Neural crest cell (in vitro differentiated cells): ENCODE data around the gene ADGRV1. TPM values are rescaled to one million over a fixed set of nuclear protein-coding genes. Genes with fewer than 3 reads are reported as not detected.
A peak's percentile ranks its signal among the peaks of the same experiment; 100 is the strongest.

Source experiments
- DNase-seq: peaks from one replicate; pipeline ENCODE4 v3.0.0; 2021; ENCODE audit warnings: low read depth, mixed read lengths, low spot score
- H3K27ac Mint-ChIP-seq: one replicate; pipeline ENCODE4 v1.8.0; 2021; ENCODE audit warnings: mild to moderate bottlenecking, mixed read lengths; ENCODE audit not compliant: unreplicated experiment
- H3K27me3 Mint-ChIP-seq: 2 replicates; pipeline ENCODE4 v1.8.0; 2021; ENCODE audit warnings: low read depth, mild to moderate bottlenecking, mixed read lengths
- H3K36me3 Mint-ChIP-seq: 2 replicates; pipeline ENCODE4 v1.8.0; 2021; ENCODE audit warnings: low read depth, mild to moderate bottlenecking, mixed read lengths
- H3K4me1 Mint-ChIP-seq: 2 replicates; pipeline ENCODE4 v1.8.0; 2021; ENCODE audit warnings: mixed read lengths
- H3K4me3 Mint-ChIP-seq: one replicate; pipeline ENCODE4 v1.8.0; 2021; ENCODE audit warnings: mild to moderate bottlenecking, mixed read lengths
- H3K9me3 Mint-ChIP-seq: 2 replicates; pipeline ENCODE4 v1.8.0; 2021; ENCODE audit warnings: mixed read lengths
- total RNA-seq: library from RNA; stranded (reverse); gene quantifications from 2 replicates; pipeline ENCODE4 v1.2.1, GENCODE V29; 2021
- TF ChIP-seq, protein P1 (sequence below): fragments of 200-600 bp; sonication (generic); conservative IDR thresholded peaks from 2 replicates; pipeline ENCODE4 v1.5.0; 2021; ENCODE audit warnings: antibody characterized with exemption, mild to moderate bottlenecking

The ADGRV1 gene
- total RNA-seq, 1 donor from 2014 or later = 43.4 TPM

DNA sequence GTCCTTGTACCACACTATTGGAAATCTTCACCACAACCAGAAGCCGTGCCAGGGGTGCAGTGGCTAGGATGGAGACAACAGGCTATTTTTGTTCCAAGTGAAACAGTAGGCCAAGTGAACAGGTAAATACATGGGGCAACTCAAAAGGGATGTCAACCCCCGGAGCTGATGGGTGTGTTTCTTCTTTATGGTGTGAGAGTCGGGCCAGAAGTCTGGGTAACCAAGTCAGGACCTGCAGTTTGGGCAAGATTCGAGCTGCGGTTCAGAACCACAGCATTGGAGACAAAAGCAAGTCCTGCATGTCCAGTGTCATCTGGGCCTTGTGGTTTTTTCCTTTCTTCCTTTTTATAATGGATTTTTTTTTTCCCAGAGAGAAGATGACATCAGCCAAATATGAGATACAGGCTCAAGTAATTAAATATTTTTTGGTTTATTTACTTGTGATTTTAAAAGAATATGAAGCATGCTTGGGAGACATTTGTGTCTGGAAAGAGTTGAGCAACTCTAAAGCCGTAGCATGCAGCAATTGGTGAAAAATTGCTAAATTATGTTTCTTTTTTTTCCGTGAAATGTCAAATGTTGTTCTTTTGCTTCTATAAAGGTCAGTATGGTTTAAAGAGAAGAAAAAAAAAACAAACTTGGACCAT, 562.9 kb downstream of the ADGRV1 start:
- TF ChIP-seq, protein P1, sequence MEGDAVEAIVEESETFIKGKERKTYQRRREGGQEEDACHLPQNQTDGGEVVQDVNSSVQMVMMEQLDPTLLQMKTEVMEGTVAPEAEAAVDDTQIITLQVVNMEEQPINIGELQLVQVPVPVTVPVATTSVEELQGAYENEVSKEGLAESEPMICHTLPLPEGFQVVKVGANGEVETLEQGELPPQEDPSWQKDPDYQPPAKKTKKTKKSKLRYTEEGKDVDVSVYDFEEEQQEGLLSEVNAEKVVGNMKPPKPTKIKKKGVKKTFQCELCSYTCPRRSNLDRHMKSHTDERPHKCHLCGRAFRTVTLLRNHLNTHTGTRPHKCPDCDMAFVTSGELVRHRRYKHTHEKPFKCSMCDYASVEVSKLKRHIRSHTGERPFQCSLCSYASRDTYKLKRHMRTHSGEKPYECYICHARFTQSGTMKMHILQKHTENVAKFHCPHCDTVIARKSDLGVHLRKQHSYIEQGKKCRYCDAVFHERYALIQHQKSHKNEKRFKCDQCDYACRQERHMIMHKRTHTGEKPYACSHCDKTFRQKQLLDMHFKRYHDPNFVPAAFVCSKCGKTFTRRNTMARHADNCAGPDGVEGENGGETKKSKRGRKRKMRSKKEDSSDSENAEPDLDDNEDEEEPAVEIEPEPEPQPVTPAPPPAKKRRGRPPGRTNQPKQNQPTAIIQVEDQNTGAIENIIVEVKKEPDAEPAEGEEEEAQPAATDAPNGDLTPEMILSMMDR = no peak
- no peak overlapping the region for H3K4me3 Mint-ChIP-seq
- H3K36me3 Mint-ChIP-seq = no peaks in the 10 kb centered on the region
- no peaks in the 10 kb centered on the region for H3K27me3 Mint-ChIP-seq
- no peak for DNase-seq
- peaks cover 32% of the 10 kb centered on the region for H3K4me1 Mint-ChIP-seq
- H3K27ac Mint-ChIP-seq = no peak overlapping the region
- no peaks in the 10 kb centered on the region for H3K9me3 Mint-ChIP-seq

DNA sequence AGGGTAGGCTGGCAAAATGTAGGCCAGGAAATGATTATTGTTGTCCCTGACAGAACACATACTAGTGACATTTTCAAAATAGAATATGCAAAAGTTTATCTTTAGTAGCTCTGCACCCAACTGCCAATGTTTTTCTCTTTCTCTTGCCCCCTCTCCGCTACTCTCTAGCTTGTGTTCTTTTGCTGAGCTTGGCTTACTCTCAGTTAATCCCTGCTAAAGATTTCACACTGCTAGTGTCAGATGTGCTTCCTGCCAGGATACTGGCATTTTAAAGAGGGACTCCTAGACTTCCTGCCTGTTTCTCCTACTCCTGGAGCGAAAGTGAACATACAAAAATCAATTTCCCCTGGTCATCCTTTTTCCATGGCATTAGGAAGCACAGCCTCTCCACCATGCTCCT, 564.1 kb downstream of the ADGRV1 start:
- Mint-ChIP-seq H3K27ac (no peak overlapping the region), H3K4me3 (no peak overlapping the region), H3K4me1 (peaks cover 30% of the 10 kb centered on the region), H3K27me3 (no peaks in the 10 kb centered on the region), H3K36me3 (no peaks in the 10 kb centered on the region), H3K9me3 (no peaks in the 10 kb centered on the region)
- TF ChIP-seq, protein P1 = no peak
- no peak for DNase-seq

DNA sequence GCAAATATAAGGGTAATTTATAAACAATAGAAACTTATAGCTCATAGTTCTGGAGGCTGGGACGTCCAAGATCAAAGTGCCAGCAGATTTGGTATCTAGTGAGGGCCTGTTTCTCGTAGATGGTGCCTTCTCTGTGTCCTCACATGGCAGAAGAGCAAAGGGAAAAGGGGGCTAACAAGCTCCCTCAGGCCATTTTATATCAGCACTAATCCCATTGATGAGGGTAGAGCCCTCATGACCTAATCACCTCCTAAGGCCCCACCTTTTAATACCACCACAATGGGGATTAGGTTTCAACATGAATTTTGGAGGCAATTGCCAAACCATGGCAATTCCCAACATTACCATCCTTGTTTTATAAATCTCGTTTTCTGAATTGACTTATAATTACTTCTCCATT, 564.7 kb downstream of the ADGRV1 start:
- TF ChIP-seq, protein P1 = no peak
- Mint-ChIP-seq H3K4me3 (no peak overlapping the region), H3K4me1 (peaks cover 31% of the 10 kb centered on the region)

GRCh38 chr5:91123901-91124300, 565.3 kb downstream of the ADGRV1 start:
- DNase-seq = no peak
- Mint-ChIP-seq H3K9me3 (no peaks in the 10 kb centered on the region), H3K27ac (peak overlapping the region; percentile 74), H3K27me3 (no peaks in the 10 kb centered on the region), H3K36me3 (no peaks in the 10 kb centered on the region), H3K4me3 (no peak overlapping the region), H3K4me1 (peaks cover 32% of the 10 kb centered on the region)
- TF ChIP-seq, protein P1 = no peak

More for the DNA sequence above, 564.7 kb downstream of the ADGRV1 start:
- Mint-ChIP-seq H3K9me3 (no peaks in the 10 kb centered on the region), H3K27ac (no peak overlapping the region), H3K36me3 (no peaks in the 10 kb centered on the region), H3K27me3 (no peaks in the 10 kb centered on the region)
- no peak for DNase-seq

DNA sequence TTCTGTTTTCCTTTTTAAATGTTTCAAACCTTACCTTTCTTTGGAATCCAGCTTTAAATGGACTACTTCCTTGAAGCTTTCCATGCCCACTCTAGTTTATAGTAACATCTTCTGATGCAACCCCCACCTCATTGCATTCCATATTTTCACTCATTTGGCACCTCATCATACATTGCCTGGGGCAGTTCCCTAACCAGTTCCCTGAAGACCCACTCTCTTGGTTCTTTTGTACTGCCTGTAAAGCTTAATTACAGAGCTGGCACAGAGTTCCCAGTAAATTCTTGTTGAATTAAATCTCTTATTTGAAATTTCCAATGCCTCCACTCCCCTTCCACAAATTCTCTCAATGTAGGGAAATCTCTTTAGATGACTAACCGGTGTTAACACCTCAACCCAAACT, 567.3 kb downstream of the ADGRV1 start:
- Mint-ChIP-seq H3K4me1 (peaks cover 21% of the 10 kb centered on the region), H3K27ac (no peak overlapping the region), H3K27me3 (no peaks in the 10 kb centered on the region), H3K4me3 (no peak overlapping the region), H3K9me3 (peaks cover 4% of the 10 kb centered on the region), H3K36me3 (no peaks in the 10 kb centered on the region)
- DNase-seq = no peak
- TF ChIP-seq, protein P1 = no peak
